GM21737 (cell line): ENCODE data around the gene CARD19.
"Not testable (repeated sequence)": the region's sequence is repeated elsewhere in the genome, so short reads cannot be mapped to it uniquely, and the experiment has no call there.

ENCODE experiments used
- ATAC-seq: cut with Tn5 transposase; IDR thresholded peaks from one replicate; pipeline ENCODE4 v1.9.1; 2021; ENCODE audit warnings: mild to moderate bottlenecking, moderate library complexity; ENCODE audit not compliant: unreplicated experiment

CARD19 gene

GRCh38 chr9:93129691-93130500 lies 33.9 kb downstream of the CARD19 start:
- no peak for ATAC-seq

DNA sequence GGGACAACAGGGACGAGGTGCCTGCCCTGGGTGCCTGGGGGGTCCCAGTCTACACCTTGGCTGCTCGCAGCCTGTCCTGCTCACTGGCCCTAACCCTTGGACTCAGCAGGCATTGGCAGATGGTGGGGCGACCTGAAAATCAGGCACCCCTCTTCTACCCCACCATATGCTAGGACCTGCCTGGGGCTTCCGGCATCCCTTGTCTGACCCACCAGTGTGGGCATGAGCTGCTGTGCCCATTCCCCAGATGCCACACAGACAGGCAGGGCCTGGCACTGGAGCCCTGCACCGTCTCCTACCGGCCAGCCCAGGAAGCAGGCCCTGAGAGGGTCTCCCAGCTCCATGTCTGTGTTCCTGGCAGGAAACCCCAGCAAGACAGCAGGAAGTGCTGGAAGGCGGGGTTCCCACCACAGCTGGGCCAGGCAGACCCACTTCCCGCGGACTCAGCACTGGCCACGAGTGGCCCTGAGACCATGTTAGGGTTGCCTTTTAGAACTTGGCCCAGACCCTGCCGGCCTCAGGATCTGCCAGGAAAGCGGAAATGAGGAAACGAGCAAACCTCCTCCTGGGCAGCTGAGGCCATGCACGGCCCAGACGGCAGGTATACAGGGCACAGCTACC lies 35.0 kb downstream of the CARD19 start:
- ATAC-seq: no peak

- no peak for ATAC-seq
Observed at GRCh38 chr9:93131599-93132286, 35.7 kb downstream of the CARD19 start.

GRCh38 chr9:93132287-93132927 lies 36.4 kb downstream of the CARD19 start:
- no peak for ATAC-seq

DNA sequence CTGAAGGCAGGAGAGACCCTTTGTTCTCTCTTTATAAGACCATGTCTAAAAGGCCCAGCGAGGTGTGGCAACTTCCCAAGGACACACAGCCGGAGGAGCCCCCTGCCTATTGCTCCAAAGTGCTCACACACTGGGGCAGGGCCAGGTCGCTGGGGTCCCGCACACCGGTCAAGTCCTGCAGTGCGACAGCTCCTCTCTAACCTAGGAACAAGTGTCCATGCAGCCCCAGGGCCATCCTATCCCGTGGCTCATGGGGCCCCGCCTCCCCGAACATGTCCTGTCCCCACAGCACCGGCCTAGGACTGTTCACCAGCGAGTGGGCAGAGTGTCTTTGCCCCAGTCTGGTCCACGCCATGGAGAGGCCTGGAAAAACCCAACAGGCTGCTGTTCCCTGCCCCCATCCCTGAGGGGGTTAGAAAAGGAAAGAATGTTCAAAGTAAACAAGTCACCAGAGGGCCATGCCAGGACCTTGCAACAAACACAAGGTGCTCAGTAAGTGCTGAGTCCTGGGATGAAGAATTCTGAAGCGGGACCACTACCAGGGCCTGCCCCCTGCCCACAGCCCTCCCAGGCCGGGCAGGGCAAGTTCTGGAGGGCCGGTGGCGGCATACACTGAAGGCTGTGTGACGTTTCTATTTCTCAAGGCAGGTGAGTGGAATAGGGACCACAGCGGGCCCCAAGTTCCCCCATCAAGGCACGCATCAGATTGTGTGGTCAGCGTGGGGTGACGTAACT lies 37.1 kb downstream of the CARD19 start:
- no peak for ATAC-seq

GRCh38 chr9:93133681-93134014 lies 37.6 kb downstream of the CARD19 start:
- peak; percentile 37 for ATAC-seq

DNA sequence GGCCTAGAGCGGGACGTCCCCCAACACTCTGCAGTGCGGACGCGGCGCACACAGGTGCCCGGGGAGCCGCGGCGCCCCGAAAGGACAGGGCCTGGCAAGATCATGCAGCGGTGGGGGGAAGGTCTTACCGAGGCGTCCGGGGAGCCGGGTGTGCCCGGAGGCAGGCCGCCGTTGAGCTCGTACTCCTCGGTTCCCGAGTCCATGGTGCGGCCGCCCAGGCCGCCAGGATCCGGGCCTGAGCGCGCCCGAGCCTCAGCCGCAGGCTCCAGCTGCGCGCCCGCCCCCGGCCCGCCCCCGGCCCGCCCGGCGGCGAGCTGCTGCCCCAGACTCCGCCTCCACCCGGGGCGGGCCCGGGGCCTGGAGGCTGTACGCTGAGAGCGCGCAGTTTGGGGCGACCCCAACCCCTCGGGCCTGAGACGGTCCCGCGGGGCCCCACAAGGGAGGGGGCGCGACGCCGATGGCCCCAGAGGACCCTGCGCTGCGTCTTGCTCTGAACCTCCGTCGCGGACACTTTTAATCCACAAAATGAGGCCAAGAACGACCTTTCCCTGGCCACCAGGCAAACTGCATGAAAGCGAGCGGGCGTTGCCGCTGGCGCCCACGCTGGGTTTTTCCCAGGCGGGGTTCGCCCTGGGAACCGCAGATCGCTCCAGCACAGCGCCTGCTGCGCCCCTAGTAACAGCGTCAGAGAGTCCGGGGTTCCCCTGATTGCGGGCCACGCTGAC lies 38.2 kb downstream of the CARD19 start, which contains the start of gene NINJ1:
Gene NINJ1 (minus strand): TSS at position 237 of the 725 bp plus-strand sequence. CDS start 34 bp downstream, at position 203.
- peak; percentile 66 for ATAC-seq

DNA sequence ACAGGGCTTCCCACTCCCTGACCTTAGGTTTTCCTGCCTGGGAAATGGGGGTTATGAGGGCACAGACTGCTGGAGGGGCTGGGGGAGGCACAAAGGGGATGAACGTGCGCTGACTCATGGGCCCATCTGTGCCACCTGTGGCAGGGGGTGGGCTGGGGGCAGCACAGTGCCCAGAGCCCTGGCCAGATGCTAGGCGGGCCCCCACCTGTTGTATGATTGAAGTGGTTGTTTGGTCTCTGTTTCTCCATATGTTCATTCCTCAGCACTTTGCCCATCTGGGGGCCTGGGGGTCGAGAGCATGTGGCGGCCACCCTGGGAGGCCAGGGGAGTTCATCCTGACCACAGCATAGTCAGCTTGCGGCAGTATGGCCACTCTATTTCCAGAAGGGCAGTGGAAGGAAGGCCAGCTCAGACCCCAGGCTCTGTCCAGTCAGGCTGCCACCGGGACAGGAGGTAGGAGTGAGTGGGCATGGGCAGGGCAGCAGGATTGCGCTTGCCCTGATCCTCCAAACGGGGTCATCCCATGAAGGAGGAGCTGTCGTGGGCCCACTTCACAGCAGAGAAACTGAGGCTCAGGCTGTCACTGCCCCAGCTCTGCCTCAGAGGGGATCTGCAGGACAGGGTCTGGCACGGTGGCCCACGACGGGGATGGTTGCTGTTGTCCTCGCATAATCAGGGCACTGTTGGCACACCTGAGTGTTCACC lies 38.9 kb downstream of the CARD19 start:
- no peak for ATAC-seq

DNA sequence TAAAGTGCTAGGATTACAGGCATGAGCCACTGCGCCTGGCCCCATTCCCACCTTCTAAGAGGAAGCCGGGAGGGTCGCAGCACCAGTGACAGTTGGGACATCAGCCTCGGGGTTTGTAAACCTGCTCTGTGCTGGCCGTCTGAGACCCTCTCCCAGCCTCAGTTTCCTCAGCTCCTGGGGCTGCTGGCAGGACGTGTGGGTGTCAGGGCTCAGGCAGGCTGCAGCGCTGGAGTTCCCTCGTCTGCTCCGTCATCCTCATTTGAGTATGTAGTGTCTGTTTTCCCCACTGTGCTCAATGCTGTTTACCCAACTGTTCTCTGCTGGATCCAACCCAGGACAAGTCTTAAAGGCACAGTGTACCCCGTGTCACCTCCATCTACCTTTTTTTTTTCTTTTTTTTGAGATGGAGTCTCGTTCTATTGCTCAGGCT lies 40.0 kb downstream of the CARD19 start:
- no peak for ATAC-seq

DNA sequence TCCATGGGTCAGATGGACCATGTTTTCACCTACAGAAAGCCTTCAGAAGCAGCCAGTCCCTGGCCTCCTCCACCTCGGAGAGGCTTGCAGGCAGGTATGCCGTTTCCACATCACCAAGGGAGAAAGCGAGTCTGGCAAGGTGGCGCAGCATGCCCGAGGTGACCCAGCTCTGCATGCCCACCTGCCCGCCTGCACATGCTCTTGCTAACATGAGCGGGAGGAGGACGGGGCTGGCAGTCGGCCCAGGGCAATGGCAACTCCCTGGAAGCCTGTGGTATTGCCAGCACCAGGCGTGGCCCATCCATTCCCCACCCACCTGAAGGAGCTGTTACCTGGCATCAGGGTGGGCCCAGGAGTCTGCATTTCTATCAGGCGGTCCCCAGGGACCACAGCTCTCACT lies 41.3 kb downstream of the CARD19 start:
- no peak for ATAC-seq

DNA sequence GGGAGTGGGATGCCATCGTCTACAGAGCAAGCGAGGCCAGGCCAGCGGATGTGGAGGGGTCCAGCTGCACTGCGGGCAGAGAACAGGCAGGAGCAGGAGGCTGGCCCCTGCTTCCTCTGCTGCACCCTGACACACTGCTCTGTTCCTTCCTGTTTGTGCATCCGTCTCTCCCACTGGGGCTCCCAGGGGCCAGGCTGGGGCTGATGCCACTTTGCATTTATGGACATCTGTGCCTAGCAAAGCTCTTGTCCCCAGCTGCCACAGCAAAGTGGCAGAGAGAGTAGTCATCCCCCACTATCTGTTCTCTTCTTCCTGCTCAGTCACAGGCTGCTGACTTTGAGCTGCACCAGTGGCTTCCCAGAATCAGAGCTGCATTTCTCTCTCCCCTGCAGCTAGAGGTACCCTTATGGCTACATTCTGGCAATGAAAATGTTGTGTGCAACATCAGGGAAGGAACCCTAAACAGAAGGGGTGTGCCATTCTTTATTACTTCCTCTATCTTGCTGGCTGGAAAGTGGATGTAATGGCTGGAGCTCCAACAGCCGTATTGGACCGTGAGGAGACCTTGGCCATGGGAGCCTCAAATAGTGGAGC lies 42.3 kb downstream of the CARD19 start:
- no peak for ATAC-seq

GRCh38 chr9:93139365-93140182 lies 43.6 kb downstream of the CARD19 start:
- ATAC-seq: no peak

DNA sequence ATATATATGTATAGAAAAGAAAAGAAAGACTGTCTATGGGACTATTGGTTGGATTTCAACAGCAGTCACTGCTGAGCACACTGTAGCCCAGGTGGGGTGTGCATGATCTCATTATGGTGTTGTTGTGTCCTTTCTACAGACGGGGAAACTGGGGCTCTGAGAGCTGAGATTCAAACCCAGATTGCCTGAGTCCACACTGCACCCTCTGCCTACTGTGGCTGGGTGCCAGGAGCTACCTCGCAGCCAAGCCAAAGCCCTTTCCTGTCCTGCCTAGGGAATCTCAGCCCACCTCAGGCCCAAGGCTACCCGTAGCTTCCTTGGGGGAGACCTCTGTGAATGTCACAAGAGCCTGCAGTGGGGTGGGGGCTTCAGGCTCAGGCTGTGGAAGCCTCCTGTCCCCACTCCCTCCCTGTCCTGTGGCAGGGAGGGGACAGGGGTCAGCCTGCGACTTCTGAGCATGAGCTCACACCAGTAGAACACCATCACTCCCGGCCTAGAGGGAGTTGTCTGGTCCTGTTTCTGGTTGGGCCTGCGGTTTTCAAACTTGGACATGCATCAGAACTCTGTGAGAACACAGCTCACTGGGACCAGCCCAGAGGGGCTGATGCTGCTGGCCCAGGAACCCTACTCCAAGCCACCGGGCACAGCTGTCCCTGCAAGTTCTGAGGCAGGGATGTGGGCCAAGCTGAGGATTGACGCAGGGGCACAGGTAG lies 45.9 kb downstream of the CARD19 start:
- ATAC-seq: no peak

DNA sequence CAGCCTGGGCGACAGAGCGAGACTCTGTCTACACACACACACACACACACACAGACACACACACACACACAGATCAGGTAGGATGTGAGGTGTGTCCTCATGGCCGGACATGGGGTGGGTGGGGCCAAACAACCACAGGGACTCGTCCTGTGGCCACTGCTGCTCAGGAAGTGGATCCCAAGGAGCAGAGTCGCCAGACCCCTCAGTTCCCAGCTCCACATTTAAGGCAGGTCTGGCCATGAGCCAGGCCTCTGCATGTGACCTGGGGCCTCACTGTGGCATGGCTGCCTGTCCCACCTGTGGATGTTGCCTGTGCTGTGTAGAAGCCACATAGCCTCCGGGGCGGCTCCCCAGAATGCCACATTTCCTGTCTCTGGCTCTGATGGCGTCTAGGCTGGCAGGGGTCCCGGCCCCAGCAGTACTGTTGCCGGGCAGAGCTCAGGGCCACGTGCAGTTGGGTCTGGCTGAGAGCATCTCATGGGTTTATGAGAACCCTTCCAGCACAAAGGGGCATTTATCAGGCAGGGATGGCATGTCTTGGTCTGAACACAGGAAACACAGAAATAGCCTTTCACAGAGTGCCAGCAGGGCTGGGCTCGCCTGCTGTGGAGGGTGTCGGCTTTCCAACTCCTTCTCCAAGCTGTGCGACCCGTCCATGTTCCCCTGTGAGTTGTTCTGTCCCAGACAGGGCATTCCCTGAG lies 48.0 kb downstream of the CARD19 start:
- ATAC-seq: no peak

- ATAC-seq: not testable (repeated sequence)
Observed at GRCh38 chr9:93146696-93147095, 50.7 kb downstream of the CARD19 start.

DNA sequence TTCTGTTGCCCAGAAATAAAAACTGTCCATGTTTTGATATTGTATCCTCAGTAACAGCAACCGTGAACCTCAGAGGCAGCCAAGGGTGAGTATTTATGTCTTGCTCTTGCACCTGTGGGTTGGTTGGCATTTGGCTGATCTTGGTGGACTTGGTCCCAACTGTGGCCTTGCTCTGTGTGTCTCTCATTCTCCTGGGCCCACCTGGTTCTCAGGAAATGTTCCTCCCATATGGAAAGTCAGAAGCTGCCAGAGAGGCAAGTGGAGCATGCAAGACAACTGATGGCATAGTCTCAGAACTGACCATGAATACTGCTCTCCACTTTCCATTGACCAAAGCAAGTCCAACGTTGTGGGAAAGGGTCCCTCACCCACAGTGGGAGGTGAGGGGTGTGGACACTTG lies 51.6 kb downstream of the CARD19 start:
- ATAC-seq: no peak

DNA sequence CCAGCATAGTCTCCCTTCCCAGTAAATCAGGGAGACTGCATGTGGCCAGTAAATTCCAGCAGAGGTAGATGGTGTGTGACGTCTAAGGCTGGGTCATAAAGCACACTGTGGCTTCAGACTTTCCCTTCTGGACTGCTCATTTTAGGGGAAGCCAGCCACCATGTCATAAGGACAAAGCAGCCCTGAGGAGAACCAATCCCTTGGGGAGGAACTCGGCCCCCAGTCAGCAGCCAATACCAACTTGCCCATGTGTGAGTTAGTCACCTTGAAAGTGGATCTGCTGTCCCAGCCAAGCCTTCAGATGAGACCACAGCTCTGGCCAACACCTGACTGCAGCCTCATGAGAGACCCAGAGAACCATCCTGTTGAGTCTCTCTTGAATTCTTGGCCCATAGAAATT lies 52.7 kb downstream of the CARD19 start:
- no peak for ATAC-seq
